HCT116 (cell line): Measurements from ENCODE around the gene OR7G3. TPM values are rescaled to one million over a fixed set of nuclear protein-coding genes. Genes with fewer than 3 reads are reported as not detected.
A peak's percentile ranks its signal among the peaks of the same experiment; 100 is the strongest.

Experiments
- ATAC-seq: fragments of 200-7000 bp; cut with Tn5 transposase; 2 replicates; pipeline ENCODE4 v1.9.1; 2020; ENCODE audit warnings: mild to moderate bottlenecking, moderate library complexity
- BruUV-seq: library from RNA; stranded (reverse); fragments of 400-500 nt; replicated peaks from 2 replicates; lab custom pipeline; 2021; lab: Mats Ljungman, UMichigan
- CTCF ChIA-PET: fragments of 300-600 bp; sonication (Branson Sonifier 250); formaldehyde crosslinking; loops from one replicate; lab custom pipeline; 2021; ENCODE audit warnings: antibody characterized with exemption; lab: Charles Lee
- POLR2A ChIA-PET: fragments of 300-600, 350-600 bp; sonication (Branson Sonifier 250); formaldehyde crosslinking; loops from one replicate; lab custom pipeline; 2021; ENCODE audit warnings: antibody characterized with exemption; lab: Charles Lee
- RAD21 ChIA-PET, 2 experiments: fragments of 300-600 bp; sonication (Branson Sonifier 250); formaldehyde crosslinking; loops; one replicate each; lab custom pipeline; 2023; ENCODE audit warnings: low total read pairs in 2 of 2; ENCODE audit not compliant: uncharacterized antibody in 2 of 2, unreplicated experiment in 2 of 2, low non-redundant PET in 1 of 2; lab: Charles Lee
- DNase-seq: peaks from one replicate; pipeline ENCODE4 v3.0.0-alpha.2; 2010; ENCODE audit warnings: low read depth, low spot score
- H2AFZ ChIP-seq: fragments of 200-600 bp; shearing (Covaris generic), sonication (generic); 2 replicates; pipeline ENCODE4 v1.6.1; 2017; ENCODE audit warnings: low read depth, mixed run types, mixed read lengths, antibody characterized with exemption, low read length; ENCODE audit not compliant: poor library complexity, severe bottlenecking
- H3K27ac ChIP-seq: 2 replicates; pipeline ENCODE4 v1.5.1; 2012; ENCODE audit warnings: low read depth, low read length
- H3K27me3 ChIP-seq: fragments of 200-600 bp; sonication (generic); 2 replicates; pipeline ENCODE4 v1.6.1; 2016; ENCODE audit warnings: mixed run types, low read length, mixed read lengths; ENCODE audit not compliant: insufficient read depth
- H3K36me3 ChIP-seq, 2 experiments: fragments of 200-500 bp in 1 of 2; fragments of 200-600 bp in 1 of 2; sonication (Bioruptor generic) in 1 of 2; sonication (generic) in 1 of 2; 2 replicates each; pipeline versions ENCODE4 v1.5.1 to v1.6.1; 2014 to 2016; ENCODE audit warnings: low read length in 2 of 2, inconsistent platforms in 1 of 2, mixed read lengths in 1 of 2, mixed run types in 1 of 2; ENCODE audit not compliant: insufficient read depth in 2 of 2, control insufficient read depth in 1 of 2
- H3K4me1 ChIP-seq, 2 experiments: fragments of 200-600 bp in 1 of 2; sonication (generic) in 1 of 2; 2 replicates each; pipeline versions ENCODE4 v1.5.1 to v1.6.1; 2012 to 2017; ENCODE audit warnings: low read length in 2 of 2, inconsistent platforms in 1 of 2, mild to moderate bottlenecking in 1 of 2, mixed read lengths in 1 of 2, mixed run types in 1 of 2, moderate library complexity in 1 of 2; ENCODE audit not compliant: insufficient read depth in 2 of 2, control insufficient read depth in 1 of 2
- H3K4me2 ChIP-seq: fragments of 200-600 bp; sonication (generic); 2 replicates; pipeline ENCODE4 v1.6.1; 2017; ENCODE audit warnings: mixed run types, low read length, mixed read lengths
- H3K4me3 ChIP-seq, 2 experiments: fragments of 200-600 bp in 1 of 2; sonication (generic) in 1 of 2; replicated peaks in 1 of 2; 2 replicates each; pipeline ENCODE4 v1.5.1; 2011 to 2016; ENCODE audit warnings: low read length in 2 of 2, control low read depth in 1 of 2, low read depth in 1 of 2, mild to moderate bottlenecking in 1 of 2, mixed read lengths in 1 of 2, mixed run types in 1 of 2
- H3K79me2 ChIP-seq: fragments of 200-600 bp; sonication (generic); 2 replicates; pipeline ENCODE4 v1.6.1; 2017; ENCODE audit warnings: mild to moderate bottlenecking, mixed run types, low read length, moderate library complexity, mixed read lengths; ENCODE audit not compliant: insufficient read depth
- H3K9ac ChIP-seq: fragments of 200-600 bp; sonication (generic); 2 replicates; pipeline ENCODE4 v1.6.1; 2016; ENCODE audit warnings: low read length, mixed read lengths
- H3K9me2 ChIP-seq: fragments of 200-600 bp; sonication (generic), shearing (Covaris generic); 2 replicates; pipeline ENCODE4 v1.6.1; 2017; ENCODE audit warnings: mixed run types, mild to moderate bottlenecking, moderate library complexity; ENCODE audit not compliant: insufficient read depth
- H3K9me3 ChIP-seq, 2 experiments: fragments of 200-500 bp in 1 of 2; fragments of 200-600 bp in 1 of 2; sonication (Bioruptor generic) in 1 of 2; sonication (generic) in 1 of 2; 2 replicates each; pipeline ENCODE4 v1.6.1; 2014 to 2017; ENCODE audit warnings: low read length in 2 of 2, mixed read lengths in 2 of 2, inconsistent platforms in 1 of 2, low read depth in 1 of 2, mild to moderate bottlenecking in 1 of 2, mixed run types in 1 of 2, moderate library complexity in 1 of 2; ENCODE audit not compliant: control insufficient read depth in 1 of 2, insufficient read depth in 1 of 2
- H4K20me1 ChIP-seq: fragments of 200-600 bp; sonication (generic), shearing (Covaris generic); 2 replicates; pipeline ENCODE4 v1.6.1; 2017; ENCODE audit warnings: mixed run types, mild to moderate bottlenecking, moderate library complexity; ENCODE audit not compliant: insufficient read depth
- ATF3 ChIP-seq: IDR thresholded peaks from 2 replicates; pipeline ENCODE4 v1.6.1; 2012
- CBX3 ChIP-seq: IDR thresholded peaks from 2 replicates; pipeline ENCODE4 v1.6.1; 2012; ENCODE audit warnings: low read depth
- CEBPB ChIP-seq: IDR thresholded peaks from 2 replicates; pipeline ENCODE4 v1.6.1; 2012; ENCODE audit warnings: low read depth
- EZH2 ChIP-seq: fragments of 200-600 bp; sonication (generic); IDR thresholded peaks from 2 replicates; pipeline ENCODE4 v1.6.1; 2017; ENCODE audit warnings: antibody characterized with exemption, mixed run types
- EZH2phosphoT487 ChIP-seq: fragments of 200-600 bp; IDR thresholded peaks from 2 replicates; pipeline ENCODE4 v1.6.1; 2018; ENCODE audit warnings: antibody characterized with exemption, borderline replicate concordance
- FOSL1 ChIP-seq: IDR thresholded peaks from 2 replicates; pipeline ENCODE4 v1.6.1; 2012; ENCODE audit warnings: low read depth
- POLR2AphosphoS5 ChIP-seq: IDR thresholded peaks from 2 replicates; pipeline ENCODE4 v1.6.1; 2011; ENCODE audit warnings: mild to moderate bottlenecking, low read depth, low read length, moderate library complexity
- RAD21 ChIP-seq: IDR thresholded peaks from 2 replicates; pipeline ENCODE4 v1.6.1; 2012; ENCODE audit warnings: low read depth, mild to moderate bottlenecking
- SP1 ChIP-seq: IDR thresholded peaks from 2 replicates; pipeline ENCODE4 v1.6.1; 2012; ENCODE audit warnings: low read depth
- SRF ChIP-seq: IDR thresholded peaks from 2 replicates; pipeline ENCODE4 v1.6.1; 2012; ENCODE audit warnings: low read depth
- TCF7L2 ChIP-seq: IDR thresholded peaks from 2 replicates; pipeline ENCODE4 v1.7.0; 2011; ENCODE audit warnings: borderline replicate concordance, inconsistent platforms; ENCODE audit not compliant: insufficient read depth, insufficient read length; ENCODE audit errors: extremely low read depth
- ZNF274 ChIP-seq: fragments of 200-500 bp; sonication (Bioruptor generic); IDR thresholded peaks from 2 replicates; pipeline ENCODE4 v1.6.1; 2014; ENCODE audit warnings: mild to moderate bottlenecking, low read depth, low read length, inconsistent platforms
- intact Hi-C: fragments of 100-400 bp; cut with micrococcal nuclease; formaldehyde crosslinking; loops from 2 replicates; pipeline ENCODE4 v1.10.0; 2022
- total RNA-seq: library from RNA; stranded (reverse); gene quantifications from one replicate; pipeline ENCODE4 v1.2.1, GENCODE V29; 2021; ENCODE audit not compliant: unreplicated experiment
- TF ChIP-seq, protein P1 (sequence below): IDR thresholded peaks from 2 replicates; pipeline ENCODE4 v1.6.1; 2012

Gene OR7G3
- total RNA-seq, 1 experiment from 2014 or later, result not detected

GRCh38 chr19:9128171-9128570 is 1.4 kb upstream of the OR7G3 start (continued):
- TF ChIP-seq, protein P1, sequence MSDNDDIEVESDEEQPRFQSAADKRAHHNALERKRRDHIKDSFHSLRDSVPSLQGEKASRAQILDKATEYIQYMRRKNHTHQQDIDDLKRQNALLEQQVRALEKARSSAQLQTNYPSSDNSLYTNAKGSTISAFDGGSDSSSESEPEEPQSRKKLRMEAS, result peak; percentile 61; the same call in 1 of the 2 replicates
- TF ChIP-seq EZH2, result no peak
- no peak for TF ChIP-seq SRF
- TF ChIP-seq SP1, result peak; percentile 93
- peak; percentile 30; the same call in 1 of the 2 replicates for TF ChIP-seq RAD21

DNA sequence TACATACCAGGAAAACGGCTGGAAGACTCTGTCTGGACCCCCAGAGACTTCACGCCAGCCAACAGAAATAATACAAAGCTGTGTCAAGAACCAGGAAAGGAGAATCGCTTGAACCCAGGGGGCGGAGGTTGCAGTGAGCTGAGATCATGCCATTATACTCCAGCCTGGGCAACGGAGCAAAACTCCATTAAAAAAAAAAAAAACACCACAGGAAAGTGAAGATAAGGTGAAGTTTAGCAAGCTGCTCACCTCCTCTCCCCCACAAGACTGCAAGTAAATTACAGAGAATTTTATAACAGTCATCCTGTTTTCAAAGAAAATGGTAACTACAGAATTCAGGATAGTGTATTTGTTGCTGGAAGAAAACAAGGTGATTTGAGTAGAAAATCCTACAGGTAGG is 10.2 kb downstream of the OR7G3 start:
- Histone ChIP-seq H3K9ac (no peak overlapping the region), H3K9me2 (no peaks in the 10 kb centered on the region), H3K27ac (no peak overlapping the region), H3K4me1 (no peaks in the 10 kb centered on the region), H3K27me3 (no peaks in the 10 kb centered on the region), H3K9me3 (no peaks in the 10 kb centered on the region), H3K36me3 (no peaks in the 10 kb centered on the region), H3K79me2 (no peaks in the 10 kb centered on the region), H3K4me2 (no peak overlapping the region), H4K20me1 (no peaks in the 10 kb centered on the region), H2AFZ (no peak overlapping the region), H3K4me3 (no peak overlapping the region)
- DNase-seq (no peak), ATAC-seq (no peak)
- CTCF ChIA-PET, result no interaction called here
- intact Hi-C loops, result no loop called here
- POLR2A ChIA-PET, result no interaction called here
- no TSS peak for BruUV-seq
- TF ChIP-seq TCF7L2 (no peak), EZH2phosphoT487 (no peak), CBX3 (no peak), ATF3 (no peak), ZNF274 (no peak), POLR2AphosphoS5 (no peak), SRF (no peak), FOSL1 (no peak), CEBPB (no peak)
- TF ChIP-seq, protein P1, result no peak
- RAD21 ChIA-PET, result no interaction called here
